Smooth muscle cell (in vitro differentiated cells): ENCODE data around the gene NDOR1. TPM values are rescaled to one million over a fixed set of nuclear protein-coding genes. Genes with fewer than 3 reads are reported as not detected.

Experiments
- DNase-seq: peaks from one replicate; lab custom pipeline; 2025; ENCODE audit not compliant: unreplicated experiment; lab: John Stamatoyannopoulos, UW
- H2AFZ ChIP-seq: fragments of 200-600 bp; sonication (generic); 2 replicates; pipeline ENCODE4 v1.6.0; 2016; ENCODE audit warnings: antibody characterized with exemption, low read depth, mild to moderate bottlenecking
- H3F3A ChIP-seq: fragments of 200-600 bp; sonication (generic); 2 replicates; pipeline ENCODE4 v1.6.0; 2017; ENCODE audit warnings: antibody characterized with exemption, low read depth
- H3K27ac ChIP-seq: fragments of 200-600 bp; sonication (generic); 2 replicates; pipeline ENCODE4 v1.5.1; 2016; ENCODE audit warnings: low read depth, mild to moderate bottlenecking
- H3K27me3 ChIP-seq: fragments of 200-600 bp; sonication (generic); 2 replicates; pipeline ENCODE4 v1.6.1; 2016; ENCODE audit warnings: low read depth, mild to moderate bottlenecking
- H3K36me3 ChIP-seq: fragments of 200-600 bp; sonication (generic); 2 replicates; pipeline ENCODE4 v1.5.1; 2016; ENCODE audit warnings: low read depth
- H3K4me1 ChIP-seq: fragments of 200-600 bp; sonication (generic); 2 replicates; pipeline ENCODE4 v1.5.1; 2016; ENCODE audit warnings: low read depth
- H3K4me2 ChIP-seq: fragments of 200-600 bp; sonication (generic); 2 replicates; pipeline ENCODE4 v1.6.0; 2016; ENCODE audit warnings: mild to moderate bottlenecking
- H3K4me3 ChIP-seq: fragments of 200-600 bp; sonication (generic); 2 replicates; pipeline ENCODE4 v1.5.1; 2016; ENCODE audit warnings: mild to moderate bottlenecking
- H3K79me2 ChIP-seq: fragments of 200-600 bp; sonication (generic); 2 replicates; pipeline ENCODE4 v1.6.0; 2016; ENCODE audit warnings: low read depth, mild to moderate bottlenecking
- H3K9ac ChIP-seq: fragments of 200-600 bp; sonication (generic); 2 replicates; pipeline ENCODE4 v1.6.0; 2016; ENCODE audit warnings: low read depth
- H3K9me3 ChIP-seq: fragments of 200-600 bp; sonication (generic); replicated peaks from 2 replicates; pipeline ENCODE4 v1.5.1; 2016; ENCODE audit warnings: low read depth
- H4K20me1 ChIP-seq: fragments of 200-600 bp; sonication (generic); 2 replicates; pipeline ENCODE4 v1.6.0; 2016; ENCODE audit warnings: low read depth
- WGBS: methylation state at CpG from one replicate; pipeline ENCODE4 v1.1.7; 2016; ENCODE audit warnings: low lambda C conversion rate; 5-methylcytosine and 5-hydroxymethylcytosine counted together
- polyA plus RNA-seq: library from polyadenylated mRNA; unstranded; fragments of >200 nt; fragmentation: Nextera tagmentation; extraction: Ambion mirVana; gene quantifications from 2 replicates; pipeline ENCODE4 v1.2.1, GENCODE V29; 2016
- total RNA-seq: library from RNA; depleted of rRNA; stranded (reverse); fragments of >200 nt; gene quantifications from 2 replicates; pipeline ENCODE4 v1.2.3, GENCODE V29; 2014
- TF ChIP-seq, protein P1 (sequence below): fragments of 200-600 bp; sonication (generic); IDR thresholded peaks from 2 replicates; pipeline ENCODE4 v1.5.1; 2017; ENCODE audit warnings: borderline replicate concordance, mild to moderate bottlenecking, antibody characterized with exemption; ENCODE audit not compliant: insufficient read depth, poor library complexity, severe bottlenecking

The NDOR1 gene
- total and polyA plus RNA-seq, 2 experiments from 2014 or later = 6.5 to 7.7 TPM

DNA sequence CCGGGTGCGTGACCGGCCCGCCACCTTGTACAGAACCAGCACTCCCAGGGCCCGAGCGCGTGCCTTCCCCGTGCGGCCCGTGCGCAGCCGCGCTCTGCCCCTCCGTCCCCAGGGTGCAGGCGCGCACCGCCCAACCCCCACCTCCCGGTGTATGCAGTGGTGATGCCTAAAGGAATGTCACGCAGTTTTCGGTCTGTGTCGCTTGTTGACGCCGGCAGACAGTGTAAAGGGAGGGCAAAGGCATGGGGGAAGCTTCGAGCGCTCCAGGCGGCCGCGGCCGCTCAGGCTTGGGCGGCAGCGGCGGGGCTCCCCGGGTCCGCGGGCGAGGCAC lies 37.0 kb upstream of the NDOR1 start:
- H3K27me3 ChIP-seq = peaks cover 89% of the 10 kb centered on the region
- peak overlapping the region; percentile 24 for H3K4me3 ChIP-seq
- WGBS = 1% methylated on average over 15 of the region's 36 CpGs
- H3F3A ChIP-seq = no peaks in the 10 kb centered on the region
- TF ChIP-seq, protein P1, sequence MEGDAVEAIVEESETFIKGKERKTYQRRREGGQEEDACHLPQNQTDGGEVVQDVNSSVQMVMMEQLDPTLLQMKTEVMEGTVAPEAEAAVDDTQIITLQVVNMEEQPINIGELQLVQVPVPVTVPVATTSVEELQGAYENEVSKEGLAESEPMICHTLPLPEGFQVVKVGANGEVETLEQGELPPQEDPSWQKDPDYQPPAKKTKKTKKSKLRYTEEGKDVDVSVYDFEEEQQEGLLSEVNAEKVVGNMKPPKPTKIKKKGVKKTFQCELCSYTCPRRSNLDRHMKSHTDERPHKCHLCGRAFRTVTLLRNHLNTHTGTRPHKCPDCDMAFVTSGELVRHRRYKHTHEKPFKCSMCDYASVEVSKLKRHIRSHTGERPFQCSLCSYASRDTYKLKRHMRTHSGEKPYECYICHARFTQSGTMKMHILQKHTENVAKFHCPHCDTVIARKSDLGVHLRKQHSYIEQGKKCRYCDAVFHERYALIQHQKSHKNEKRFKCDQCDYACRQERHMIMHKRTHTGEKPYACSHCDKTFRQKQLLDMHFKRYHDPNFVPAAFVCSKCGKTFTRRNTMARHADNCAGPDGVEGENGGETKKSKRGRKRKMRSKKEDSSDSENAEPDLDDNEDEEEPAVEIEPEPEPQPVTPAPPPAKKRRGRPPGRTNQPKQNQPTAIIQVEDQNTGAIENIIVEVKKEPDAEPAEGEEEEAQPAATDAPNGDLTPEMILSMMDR = no peak
- H4K20me1 ChIP-seq = no peaks in the 10 kb centered on the region
- H3K27ac ChIP-seq = no peak overlapping the region
- H3K9ac ChIP-seq = no peak overlapping the region
- H2AFZ ChIP-seq = no peak overlapping the region
- H3K4me1 ChIP-seq = no peaks in the 10 kb centered on the region
- no peaks in the 10 kb centered on the region for H3K9me3 ChIP-seq
- H3K36me3 ChIP-seq = no peaks in the 10 kb centered on the region
- no peak for DNase-seq
- H3K4me2 ChIP-seq = peak overlapping the region; percentile 78
- H3K79me2 ChIP-seq = no peaks in the 10 kb centered on the region

DNA sequence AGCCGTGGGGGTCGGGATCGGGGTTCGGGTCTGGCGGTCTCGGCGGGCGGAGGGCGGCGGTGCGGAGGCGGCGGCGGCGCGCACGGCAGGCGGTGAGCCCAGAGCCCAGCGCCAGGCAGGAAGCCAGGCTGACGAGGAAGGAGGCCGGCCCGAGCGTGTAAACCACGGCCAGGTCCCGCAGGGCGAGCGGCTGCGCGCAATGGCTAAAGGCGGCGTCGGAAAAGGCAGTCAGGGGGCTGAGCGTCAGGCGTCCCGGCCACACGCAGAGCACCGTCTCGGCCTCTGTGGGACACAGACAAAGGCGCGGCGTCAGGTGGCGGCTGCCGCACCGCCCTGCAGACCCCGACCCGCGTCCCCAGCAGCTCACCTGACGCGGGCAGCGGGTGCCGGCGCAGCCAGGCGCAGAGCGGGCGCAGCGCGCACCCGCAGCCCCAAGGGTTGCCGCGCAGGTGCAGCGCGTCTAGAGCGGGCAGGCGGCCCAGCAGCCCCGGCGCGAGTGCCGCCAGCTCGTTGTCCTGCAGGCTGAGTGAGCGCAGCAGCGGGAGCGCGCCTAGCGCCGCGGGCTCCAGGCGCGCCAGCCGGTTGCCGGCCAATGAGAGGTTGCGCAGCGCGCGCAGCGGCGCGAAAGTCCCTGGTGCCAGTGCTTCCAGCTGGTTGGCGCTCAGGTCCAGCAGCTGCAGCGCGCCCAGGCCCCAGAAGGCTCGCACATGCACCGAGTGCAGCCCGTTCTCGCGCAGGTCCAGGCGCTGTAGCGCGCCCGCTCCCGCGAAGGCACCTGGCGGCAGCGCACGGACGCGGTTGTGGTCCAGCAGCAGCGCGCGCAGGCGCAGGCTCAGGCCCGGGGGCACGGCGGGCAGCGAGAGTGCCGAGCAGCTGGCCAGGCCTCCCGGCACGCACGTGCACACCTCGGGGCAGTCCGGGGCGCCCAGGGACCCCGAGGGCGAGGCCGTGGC lies 36.3 kb upstream of the NDOR1 start:
- Histone ChIP-seq H2AFZ (no peak overlapping the region), H4K20me1 (no peaks in the 10 kb centered on the region), H3K9ac (no peak overlapping the region), H3K79me2 (no peaks in the 10 kb centered on the region), H3K27me3 (peaks cover 83% of the 10 kb centered on the region), H3K4me3 (peak overlapping the region; percentile 24), H3K4me2 (peak overlapping the region; percentile 78), H3F3A (no peaks in the 10 kb centered on the region), H3K9me3 (no peaks in the 10 kb centered on the region), H3K36me3 (no peaks in the 10 kb centered on the region), H3K4me1 (no peaks in the 10 kb centered on the region), H3K27ac (no peak overlapping the region)
- DNase-seq = no peak
- 1% methylated on average over 102 of the region's 124 CpGs for WGBS
- TF ChIP-seq, protein P1 = no peak

DNA sequence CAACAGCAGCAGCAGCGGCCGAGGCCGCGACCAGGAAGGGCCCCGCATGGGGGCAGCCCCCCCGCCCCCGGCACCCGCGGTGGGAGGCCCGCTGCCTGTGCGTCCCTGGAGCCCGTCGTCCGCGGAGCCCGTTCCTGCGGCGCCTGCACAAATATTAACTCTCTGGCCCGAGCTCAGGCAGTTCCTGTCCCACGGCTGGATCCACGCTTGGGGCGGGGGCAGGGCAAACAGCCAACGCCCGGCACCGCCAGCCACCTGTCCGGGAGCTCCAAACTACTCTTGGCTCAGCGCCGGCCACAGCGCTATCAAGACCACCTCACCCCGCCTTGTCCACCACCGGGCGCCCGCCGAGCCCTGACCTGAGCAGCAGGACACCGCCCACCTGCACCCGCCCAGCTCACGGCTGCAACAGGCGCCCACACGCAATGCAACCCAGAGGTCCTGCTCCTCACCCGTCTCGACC lies 35.6 kb upstream of the NDOR1 start, which contains the start of gene LRRC26:
Gene LRRC26 (minus strand): TSS at position 156 of the 463 bp plus-strand sequence. CDS start 108 bp downstream, at position 48.
- H3K27me3 ChIP-seq = peaks cover 76% of the 10 kb centered on the region
- H3K36me3 ChIP-seq = no peaks in the 10 kb centered on the region
- peak within 1 kb of the TSS; percentile 24 for H3K4me3 ChIP-seq
- H3K79me2 ChIP-seq = no peaks in the 10 kb centered on the region
- DNase-seq = no peak
- H3K4me2 ChIP-seq = peak within 1 kb of the TSS; percentile 78
- TF ChIP-seq, protein P1 = no peak
- H3K9me3 ChIP-seq = no peaks in the 10 kb centered on the region
- H3F3A ChIP-seq = no peaks in the 10 kb centered on the region
- 41% methylated on average over 17 of the region's 41 CpGs for WGBS
- no peak within 1 kb of the TSS for H2AFZ ChIP-seq
- no peak within 1 kb of the TSS for H3K27ac ChIP-seq
- H4K20me1 ChIP-seq = no peaks in the 10 kb centered on the region
- H3K4me1 ChIP-seq = no peaks in the 10 kb centered on the region
- H3K9ac ChIP-seq = no peak within 1 kb of the TSS
